HL-60 (cell line): ENCODE data around the gene CLASP2.

Experiments used
- CTCF ChIP-seq: IDR thresholded peaks from one replicate; pipeline ENCODE4 v1.5.1; 2011; ENCODE audit warnings: low read length, control low read depth, inconsistent platforms; ENCODE audit not compliant: insufficient read depth
- GABPA ChIP-seq: IDR thresholded peaks from 2 replicates; pipeline ENCODE4 v1.6.1; 2012; ENCODE audit warnings: low read depth
- POLR2AphosphoS5 ChIP-seq: IDR thresholded peaks from 2 replicates; pipeline ENCODE4 v1.6.1; 2012; ENCODE audit warnings: low read depth
- REST ChIP-seq: IDR thresholded peaks from 2 replicates; pipeline ENCODE4 v1.6.1; 2012; ENCODE audit warnings: low read depth; ENCODE audit not compliant: insufficient replicate concordance
- SPI1 ChIP-seq: IDR thresholded peaks from 2 replicates; pipeline ENCODE4 v1.6.1; 2012; ENCODE audit warnings: low read depth, mild to moderate bottlenecking, borderline replicate concordance

- no peak for TF ChIP-seq CTCF
- TF ChIP-seq REST = no peak
- TF ChIP-seq GABPA = no peak
- no peak for TF ChIP-seq POLR2AphosphoS5
- TF ChIP-seq SPI1 = no peak
Measured at GRCh38 chr3:33690341-33690740, 27.7 kb downstream of the CLASP2 start.
